Immature natural killer cell (primary cell): Measurements from ENCODE around the gene DBR1. TPM values are rescaled to one million over a fixed set of nuclear protein-coding genes. Genes with fewer than 3 reads are reported as not detected.

ENCODE experiments used
- DNase-seq, 3 donors: peaks; one replicate each; pipeline ENCODE4 v3.0.0; 2022; ENCODE audit warnings: mixed read lengths in 1 of 3
- H3K27ac Mint-ChIP-seq, 6 donors: one replicate each; pipeline ENCODE4 v1.8.0; 2020; ENCODE audit warnings: mixed read lengths in 6 of 6, mild to moderate bottlenecking in 5 of 6, inconsistent platforms in 4 of 6, moderate library complexity in 3 of 6
- H3K27me3 Mint-ChIP-seq, 3 donors: one replicate each; pipeline ENCODE4 v1.8.0; 2020 to 2021; ENCODE audit warnings: low read depth in 3 of 3, mild to moderate bottlenecking in 3 of 3, mixed read lengths in 3 of 3, moderate library complexity in 3 of 3, inconsistent platforms in 1 of 3
- H3K36me3 Mint-ChIP-seq, 3 donors: one replicate each; pipeline ENCODE4 v1.8.0; 2020; ENCODE audit warnings: mixed read lengths in 3 of 3, inconsistent platforms in 2 of 3, mild to moderate bottlenecking in 2 of 3
- H3K4me1 Mint-ChIP-seq, 2 donors: one replicate each; pipeline ENCODE4 v1.8.0; 2020; ENCODE audit warnings: inconsistent platforms in 2 of 2, mild to moderate bottlenecking in 2 of 2, mixed read lengths in 2 of 2, moderate library complexity in 1 of 2
- H3K4me3 Mint-ChIP-seq, 5 donors: one replicate each; pipeline ENCODE4 v1.8.0; 2020; ENCODE audit warnings: mild to moderate bottlenecking in 5 of 5, mixed read lengths in 5 of 5, inconsistent platforms in 3 of 5, moderate library complexity in 3 of 5
- H3K9me3 Mint-ChIP-seq, 6 donors: one replicate each; pipeline ENCODE4 v1.8.0; 2020; ENCODE audit warnings: mild to moderate bottlenecking in 6 of 6, mixed read lengths in 6 of 6, inconsistent platforms in 4 of 6, moderate library complexity in 3 of 6
- polyA plus RNA-seq, 3 donors: library from polyadenylated mRNA; unstranded; fragments of 300-500 nt; fragmentation: Illumina TruSeq; gene quantifications; one replicate each; pipeline ENCODE4 v1.2.3, GENCODE V29; 2021

DBR1 gene
- polyA plus RNA-seq, 3 donors from 2014 or later = 7.3 to 14.0 (median 11.5) TPM

GRCh38 chr3:138199851-138200250 lies 25.1 kb upstream of the DBR1 start:
- no peaks in the 10 kb centered on the region for H3K9me3 Mint-ChIP-seq
- no peak for DNase-seq
- H3K27ac Mint-ChIP-seq = peak overlapping the region in 3 of 6 donors; percentile 12 to 21 (median 16)
- peaks cover 0 to 5% (median 0%) of the 10 kb centered on the region in 3 donors for H3K36me3 Mint-ChIP-seq
- no peaks in the 10 kb centered on the region for H3K27me3 Mint-ChIP-seq
- peaks cover 60 to 84% of the 10 kb centered on the region in 2 donors for H3K4me1 Mint-ChIP-seq
- H3K4me3 Mint-ChIP-seq = peak overlapping the region in 4 of 5 donors; percentile 11 to 43 (median 27)

- Mint-ChIP-seq H3K4me1 (peaks cover 44 to 72% of the 10 kb centered on the region in 2 donors), H3K9me3 (no peaks in the 10 kb centered on the region), H3K4me3 (no peak overlapping the region), H3K36me3 (peaks cover 0 to 5% (median 0%) of the 10 kb centered on the region in 3 donors), H3K27me3 (no peaks in the 10 kb centered on the region), H3K27ac (peak overlapping the region in 1 of 6 donors; percentile 4)
- DNase-seq = no peak
These were observed 22.8 kb upstream of the DBR1 start for GRCh38 chr3:138197524-138197923.

- Mint-ChIP-seq H3K4me1 (peaks cover 43 to 70% of the 10 kb centered on the region in 2 donors), H3K27ac (peak overlapping the region in 1 of 6 donors; percentile 1), H3K9me3 (no peaks in the 10 kb centered on the region), H3K36me3 (peaks cover 0 to 5% (median 0%) of the 10 kb centered on the region in 3 donors), H3K27me3 (no peaks in the 10 kb centered on the region), H3K4me3 (no peak overlapping the region)
- DNase-seq = peak in 1 of 3 donors; percentile 8
These were observed 22.3 kb upstream of the DBR1 start for GRCh38 chr3:138197058-138197457.

GRCh38 chr3:138196023-138196422 lies 21.3 kb upstream of the DBR1 start:
- no peak for DNase-seq
- Mint-ChIP-seq H3K4me1 (peaks cover 42 to 72% of the 10 kb centered on the region in 2 donors), H3K27me3 (no peaks in the 10 kb centered on the region), H3K27ac (no peak overlapping the region), H3K9me3 (no peaks in the 10 kb centered on the region), H3K4me3 (no peak overlapping the region), H3K36me3 (peaks cover 0 to 5% (median 0%) of the 10 kb centered on the region in 3 donors)

GRCh38 chr3:138195481-138195880 lies 20.8 kb upstream of the DBR1 start:
- no peaks in the 10 kb centered on the region for H3K9me3 Mint-ChIP-seq
- no peak overlapping the region for H3K27ac Mint-ChIP-seq
- H3K4me3 Mint-ChIP-seq = no peak overlapping the region
- H3K27me3 Mint-ChIP-seq = no peaks in the 10 kb centered on the region
- peaks cover 0 to 9% (median 0%) of the 10 kb centered on the region in 3 donors for H3K36me3 Mint-ChIP-seq
- no peak for DNase-seq
- H3K4me1 Mint-ChIP-seq = peaks cover 42 to 72% of the 10 kb centered on the region in 2 donors

- peak overlapping the region; percentile 96 to 99 (median 98) for H3K4me3 Mint-ChIP-seq
- no peak for DNase-seq
- H3K4me1 Mint-ChIP-seq = peaks cover 42 to 61% of the 10 kb centered on the region in 2 donors
- H3K9me3 Mint-ChIP-seq = no peaks in the 10 kb centered on the region
- peak overlapping the region; percentile 81 to 98 (median 90) for H3K27ac Mint-ChIP-seq
- peaks cover 0 to 4% (median 0%) of the 10 kb centered on the region in 3 donors for H3K36me3 Mint-ChIP-seq
- H3K27me3 Mint-ChIP-seq = peaks cover 6 to 12% (median 7%) of the 10 kb centered on the region in 3 donors
These were observed 13.5 kb upstream of the DBR1 start for GRCh38 chr3:138188013-138188730.

GRCh38 chr3:138187296-138188012 lies 12.7 kb upstream of the DBR1 start, which contains the start of gene ARMC8:
Gene ARMC8, plus strand, starts transcription at chr3:138187301. Its CDS starts 254 bp downstream, at chr3:138187555.
- Mint-ChIP-seq H3K27me3 (peaks cover 6 to 14% (median 7%) of the 10 kb centered on the region in 3 donors), H3K9me3 (no peaks in the 10 kb centered on the region), H3K4me3 (peak within 1 kb of the TSS; percentile 96 to 99 (median 98)), H3K36me3 (peaks cover 0 to 4% (median 0%) of the 10 kb centered on the region in 3 donors), H3K27ac (peak within 1 kb of the TSS; percentile 87 to 98 (median 94)), H3K4me1 (peaks cover 40 to 55% of the 10 kb centered on the region in 2 donors)
- no peak for DNase-seq

GRCh38 chr3:138186803-138187295 lies 12.1 kb upstream of the DBR1 start:
- DNase-seq = peak; percentile 83 to 88 (median 87)
- Mint-ChIP-seq H3K4me3 (peak overlapping the region; percentile 96 to 99 (median 98)), H3K27ac (peak overlapping the region; percentile 87 to 98 (median 94)), H3K27me3 (peaks cover 6 to 14% (median 7%) of the 10 kb centered on the region in 3 donors), H3K4me1 (peaks cover 40 to 53% of the 10 kb centered on the region in 2 donors), H3K36me3 (peaks cover 0 to 4% (median 0%) of the 10 kb centered on the region in 3 donors), H3K9me3 (no peaks in the 10 kb centered on the region)

- Mint-ChIP-seq H3K36me3 (peaks cover 0 to 4% (median 0%) of the 10 kb centered on the region in 3 donors), H3K9me3 (no peaks in the 10 kb centered on the region), H3K27me3 (peaks cover 6 to 14% (median 7%) of the 10 kb centered on the region in 3 donors), H3K4me3 (peak overlapping the region; percentile 96 to 99 (median 98)), H3K27ac (peak overlapping the region in 3 of 6 donors; percentile 11 to 96 (median 72)), H3K4me1 (peaks cover 35 to 47% of the 10 kb centered on the region in 2 donors)
- no peak for DNase-seq
These were observed 11.5 kb upstream of the DBR1 start for GRCh38 chr3:138186221-138186620.

- peaks cover 6 to 14% (median 7%) of the 10 kb centered on the region in 3 donors for H3K27me3 Mint-ChIP-seq
- no peaks in the 10 kb centered on the region for H3K36me3 Mint-ChIP-seq
- peaks cover 30 to 37% of the 10 kb centered on the region in 2 donors for H3K4me1 Mint-ChIP-seq
- H3K27ac Mint-ChIP-seq = no peak overlapping the region
- DNase-seq = no peak
- no peak overlapping the region for H3K4me3 Mint-ChIP-seq
- no peaks in the 10 kb centered on the region for H3K9me3 Mint-ChIP-seq
These were observed 10.3 kb upstream of the DBR1 start for GRCh38 chr3:138184994-138185393.

GRCh38 chr3:138180375-138181029 lies 5.8 kb upstream of the DBR1 start:
- peaks cover 0 to 11% (median 8%) of the 10 kb centered on the region in 3 donors for H3K27me3 Mint-ChIP-seq
- no peak overlapping the region for H3K4me3 Mint-ChIP-seq
- H3K36me3 Mint-ChIP-seq = no peaks in the 10 kb centered on the region
- no peak for DNase-seq
- H3K9me3 Mint-ChIP-seq = no peaks in the 10 kb centered on the region
- no peak overlapping the region for H3K27ac Mint-ChIP-seq
- H3K4me1 Mint-ChIP-seq = peaks cover 0 to 2% of the 10 kb centered on the region in 2 donors

GRCh38 chr3:138173769-138174420 lies 826 bp downstream of the DBR1 start:
- peaks cover 29 to 46% of the 10 kb centered on the region in 2 donors for H3K4me1 Mint-ChIP-seq
- peak overlapping the region; percentile 98 to 99 (median 98) for H3K4me3 Mint-ChIP-seq
- H3K36me3 Mint-ChIP-seq = peaks cover 9 to 13% (median 10%) of the 10 kb centered on the region in 3 donors

GRCh38 chr3:138172625-138173024 lies 2.1 kb downstream of the DBR1 start:
- Mint-ChIP-seq H3K36me3 (peaks cover 9 to 17% (median 12%) of the 10 kb centered on the region in 3 donors), H3K9me3 (no peaks in the 10 kb centered on the region), H3K27me3 (peaks cover 0 to 6% (median 6%) of the 10 kb centered on the region in 3 donors), H3K4me3 (peak overlapping the region in 4 of 5 donors; percentile 44 to 98 (median 48)), H3K4me1 (peaks cover 29 to 46% of the 10 kb centered on the region in 2 donors), H3K27ac (peak overlapping the region in 5 of 6 donors; percentile 7 to 51 (median 33))
- DNase-seq = no peak

More at GRCh38 chr3:138173769-138174420, 826 bp downstream of the DBR1 start:
- H3K9me3 Mint-ChIP-seq = no peaks in the 10 kb centered on the region
- H3K27ac Mint-ChIP-seq = peak overlapping the region; percentile 91 to 96 (median 93)
- peaks cover 0 to 6% (median 6%) of the 10 kb centered on the region in 3 donors for H3K27me3 Mint-ChIP-seq
- no peak for DNase-seq
